GM19328 (cell line): ENCODE data around the gene PRKCB.
"Not testable (repeated sequence)": the region's sequence is repeated elsewhere in the genome, so short reads cannot be mapped to it uniquely, and the experiment has no call there.

Source experiments
- ATAC-seq: cut with Tn5 transposase; IDR thresholded peaks from one replicate; pipeline ENCODE4 v1.9.1; 2021; ENCODE audit warnings: mild to moderate bottlenecking, moderate library complexity; ENCODE audit not compliant: unreplicated experiment

PRKCB gene

GRCh38 chr16:23900480-23901177 lies 64.8 kb downstream of the PRKCB start:
- ATAC-seq, result no peak

- ATAC-seq, result no peak
Observed at GRCh38 chr16:23901178-23902033, 65.6 kb downstream of the PRKCB start.

- no peak for ATAC-seq
Observed at GRCh38 chr16:23902034-23902747, 66.4 kb downstream of the PRKCB start.

- ATAC-seq, result no peak
Observed at GRCh38 chr16:23902748-23903414, 67.1 kb downstream of the PRKCB start.

DNA sequence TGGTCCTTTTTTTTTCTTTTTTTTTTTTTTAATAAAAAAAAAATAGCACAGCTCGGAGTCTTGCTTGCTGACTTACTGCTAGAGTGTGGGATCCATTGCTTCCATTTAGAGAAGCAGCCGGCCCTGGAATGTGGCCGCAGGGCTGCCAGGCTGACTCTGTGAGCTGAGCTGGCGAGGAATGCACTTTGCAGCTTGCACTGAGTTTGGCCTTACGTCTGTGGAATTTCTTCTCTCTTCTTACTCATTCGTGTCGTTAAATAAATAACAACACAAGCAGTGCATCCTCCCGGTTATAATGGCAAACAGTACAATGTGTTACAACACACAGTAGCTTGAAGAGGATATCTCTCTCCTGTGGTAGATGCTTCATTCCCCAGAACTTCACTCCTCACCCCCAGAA lies 69.2 kb downstream of the PRKCB start:
- ATAC-seq, result no peak

GRCh38 chr16:23907457-23907902 lies 71.7 kb downstream of the PRKCB start:
- ATAC-seq, result no peak

DNA sequence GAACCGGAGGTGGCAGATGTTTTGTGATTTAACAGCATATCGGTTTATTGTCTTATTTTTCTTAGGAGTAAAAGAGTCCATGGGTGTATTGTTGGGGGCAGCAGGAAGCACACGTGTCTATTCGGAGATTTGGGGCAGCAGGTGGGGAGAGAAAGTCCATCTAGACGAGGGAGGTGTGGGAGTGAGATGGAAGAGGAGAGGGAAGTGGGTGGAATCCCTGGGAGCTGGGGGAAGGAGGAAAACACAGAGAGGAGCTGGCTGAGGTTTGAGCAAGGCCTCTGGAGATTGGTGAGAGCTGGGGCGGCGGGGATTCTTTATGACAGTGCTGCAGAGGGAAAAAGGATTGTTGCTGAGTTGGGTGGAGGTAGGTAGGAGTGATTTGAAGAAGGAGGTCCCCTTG lies 72.1 kb downstream of the PRKCB start:
- no peak for ATAC-seq

DNA sequence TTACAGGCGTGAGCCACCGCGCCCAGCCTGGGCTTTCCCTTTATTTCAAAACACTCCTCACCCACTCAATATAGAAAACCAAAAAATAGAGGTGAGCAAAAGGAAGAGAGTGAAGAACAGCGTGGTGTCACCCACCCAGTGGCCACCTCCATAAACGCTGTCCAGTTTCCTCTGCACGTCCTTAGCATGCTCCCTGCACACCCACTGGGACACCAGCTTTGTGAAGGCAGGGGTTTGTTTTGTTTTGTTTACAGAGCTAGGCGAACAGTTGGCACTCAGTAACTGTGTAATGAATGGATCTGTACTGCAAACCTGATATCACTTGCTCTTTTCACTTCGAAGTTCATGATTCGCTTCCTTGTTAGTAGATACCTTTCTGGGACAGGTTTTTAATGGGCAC lies 73.0 kb downstream of the PRKCB start:
- ATAC-seq, result no peak

- ATAC-seq, result no peak
Observed at GRCh38 chr16:23909792-23910418, 74.1 kb downstream of the PRKCB start.

GRCh38 chr16:23914946-23915530 lies 79.3 kb downstream of the PRKCB start:
- ATAC-seq, result no peak

GRCh38 chr16:23916552-23916951 lies 80.8 kb downstream of the PRKCB start:
- ATAC-seq, result not testable (repeated sequence)

- ATAC-seq, result no peak
Observed at GRCh38 chr16:23917621-23918020, 81.8 kb downstream of the PRKCB start.

DNA sequence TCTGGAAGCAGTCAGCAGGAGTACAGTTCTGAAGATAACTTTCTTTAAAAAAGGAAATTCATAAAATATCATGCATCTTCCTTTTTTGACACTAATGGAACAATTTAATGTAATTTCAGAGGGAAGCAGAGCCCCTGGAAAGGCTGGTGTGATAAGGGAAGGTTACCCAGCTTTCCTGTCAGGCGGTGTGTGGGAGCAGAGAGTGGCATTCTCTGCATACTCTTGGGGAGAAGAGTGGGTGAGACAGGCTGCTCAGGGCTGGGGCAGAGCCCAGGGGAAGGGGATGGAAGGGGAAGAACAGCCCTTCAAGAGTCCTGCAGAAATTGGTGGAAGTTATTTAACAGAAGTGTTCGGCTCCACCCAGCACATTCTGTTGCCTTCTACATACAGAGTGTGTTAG lies 84.7 kb downstream of the PRKCB start:
- no peak for ATAC-seq

- ATAC-seq, result no peak
Observed at GRCh38 chr16:23920899-23921298, 85.1 kb downstream of the PRKCB start.

DNA sequence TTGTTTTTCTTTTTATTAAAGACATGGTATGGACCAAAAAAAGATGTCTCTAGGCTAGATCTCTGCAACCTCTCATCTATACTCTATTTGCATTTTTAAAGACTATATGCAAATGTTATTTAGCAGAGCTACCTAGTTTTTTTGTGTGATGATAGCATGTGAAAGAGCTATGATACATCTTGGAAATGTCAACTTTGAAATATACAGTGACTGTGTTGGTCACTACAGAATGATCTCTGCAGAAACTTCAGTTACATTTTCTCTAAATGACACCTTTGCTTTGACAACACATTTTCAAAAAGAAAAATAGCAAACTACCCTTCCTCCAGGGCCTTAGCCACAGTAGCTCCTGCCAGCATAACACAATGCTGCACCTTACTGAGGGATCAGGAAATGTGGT lies 86.6 kb downstream of the PRKCB start:
- ATAC-seq, result no peak

DNA sequence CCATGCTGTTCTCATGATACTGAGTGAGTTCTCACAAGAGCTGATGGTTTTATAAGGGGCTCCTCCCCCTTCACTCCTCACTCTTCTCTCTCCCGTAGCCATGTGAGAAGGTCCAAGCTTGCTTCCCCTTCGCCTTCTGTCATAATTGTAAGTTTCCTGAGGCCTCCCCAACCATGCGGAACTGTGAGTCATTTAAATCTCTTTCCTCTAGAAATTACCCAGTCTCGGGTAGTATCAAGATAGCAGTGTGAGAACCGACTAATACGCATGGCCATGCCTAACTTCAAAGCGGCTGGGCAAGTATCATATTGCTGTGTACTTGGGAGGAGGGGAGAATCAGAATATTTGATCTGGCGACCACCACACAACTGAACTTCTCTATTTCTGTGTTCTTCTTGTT lies 88.3 kb downstream of the PRKCB start:
- no peak for ATAC-seq

DNA sequence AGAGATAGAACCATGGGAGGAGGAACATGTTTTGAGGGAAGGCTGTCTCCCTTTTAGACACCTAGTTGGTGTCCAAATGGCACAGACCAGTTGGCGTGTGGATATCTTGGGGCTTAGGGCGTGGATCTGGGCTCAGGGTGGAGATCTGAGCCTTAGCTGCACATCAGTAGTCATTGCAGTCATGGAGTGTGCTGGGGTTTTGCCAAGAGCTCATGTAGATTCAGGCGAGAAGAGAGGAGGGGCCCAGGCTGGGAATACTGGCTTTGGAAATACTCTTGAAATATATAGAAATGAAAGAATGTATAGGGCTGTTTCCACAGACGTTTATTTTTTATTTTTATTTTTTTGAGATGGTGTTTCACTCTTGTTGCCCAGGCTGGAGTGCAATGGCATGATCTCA lies 92.0 kb downstream of the PRKCB start:
- ATAC-seq, result no peak

DNA sequence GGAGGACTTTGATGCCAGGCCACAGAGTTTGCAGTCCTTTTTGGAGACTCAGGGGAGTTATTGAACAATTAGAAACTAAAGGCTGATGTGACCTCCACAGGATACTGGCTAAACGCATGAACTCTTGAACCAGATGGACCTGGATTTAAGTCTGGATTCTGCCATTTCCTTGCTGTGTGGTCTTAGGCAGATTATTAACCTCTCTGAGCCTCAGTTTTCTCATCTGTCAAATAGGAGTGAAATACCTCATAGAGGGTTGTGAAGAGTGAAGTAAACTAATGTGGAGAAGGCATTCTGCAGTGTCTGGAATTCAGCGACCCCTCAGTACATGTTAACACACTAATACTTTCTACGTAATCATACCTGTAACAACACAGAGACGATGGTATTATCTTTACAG lies 93.5 kb downstream of the PRKCB start:
- ATAC-seq, result no peak

GRCh38 chr16:23929856-23930255 lies 94.1 kb downstream of the PRKCB start:
- no peak for ATAC-seq

DNA sequence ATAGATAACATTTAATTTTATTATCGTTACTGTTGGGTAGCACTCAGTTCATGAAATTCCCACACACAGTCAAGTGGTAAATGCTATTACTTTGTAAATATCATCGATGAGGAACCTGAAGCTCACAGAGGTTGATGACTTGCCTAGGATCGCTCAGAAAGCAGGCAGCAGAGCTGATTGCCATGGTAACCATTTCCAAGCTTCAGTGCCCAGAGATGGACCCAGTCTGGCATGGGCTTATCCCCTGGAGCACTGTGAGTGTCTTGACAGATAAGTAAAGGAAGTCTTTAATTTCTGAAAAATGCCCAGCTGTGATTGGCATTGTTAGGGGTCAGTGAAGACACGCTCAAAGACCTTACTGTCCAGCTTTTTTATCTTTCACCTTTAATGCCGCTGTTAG lies 95.0 kb downstream of the PRKCB start:
- ATAC-seq, result no peak
